GM23248 (cell line): ENCODE data around the gene C17orf113. TPM values are rescaled to one million over a fixed set of nuclear protein-coding genes. Genes with fewer than 3 reads are reported as not detected.

Experiments
- DNase-seq: peaks from one replicate; pipeline ENCODE4 v3.0.0-alpha.2; 2015
- H2AFZ ChIP-seq: fragments of 200-600 bp; sonication (generic); 2 replicates; pipeline ENCODE4 v1.6.1; 2016; ENCODE audit warnings: antibody characterized with exemption
- H3F3A ChIP-seq: fragments of 200-600 bp; sonication (generic); 2 replicates; pipeline ENCODE4 v1.6.1; 2016; ENCODE audit warnings: mild to moderate bottlenecking, antibody characterized with exemption, mixed run types; ENCODE audit not compliant: insufficient read depth
- H3K27ac ChIP-seq: fragments of 200-600 bp; sonication (generic); 2 replicates; pipeline ENCODE4 v1.5.1; 2016; ENCODE audit warnings: mild to moderate bottlenecking
- H3K27me3 ChIP-seq: fragments of 200-600 bp; sonication (generic); replicated peaks from 2 replicates; pipeline ENCODE4 v1.6.1; 2016; ENCODE audit warnings: mild to moderate bottlenecking; ENCODE audit not compliant: insufficient read depth
- H3K36me3 ChIP-seq: fragments of 200-600 bp; sonication (generic); 2 replicates; pipeline ENCODE4 v1.6.1; 2016; ENCODE audit warnings: low read depth, mild to moderate bottlenecking
- H3K4me1 ChIP-seq: fragments of 200-600 bp; sonication (generic); 2 replicates; pipeline ENCODE4 v1.6.1; 2016; ENCODE audit warnings: mild to moderate bottlenecking; ENCODE audit not compliant: insufficient read depth
- H3K4me2 ChIP-seq: fragments of 200-600 bp; sonication (generic); one replicate; pipeline ENCODE4 v1.6.1; 2016; ENCODE audit warnings: mild to moderate bottlenecking; ENCODE audit not compliant: unreplicated experiment
- H3K4me3 ChIP-seq: fragments of 200-600 bp; sonication (generic); 2 replicates; pipeline ENCODE4 v1.5.1; 2016; ENCODE audit warnings: mild to moderate bottlenecking
- H3K79me2 ChIP-seq: fragments of 200-600 bp; sonication (generic); 2 replicates; pipeline ENCODE4 v1.6.1; 2016; ENCODE audit warnings: mild to moderate bottlenecking; ENCODE audit not compliant: insufficient read depth
- H3K9ac ChIP-seq: fragments of 200-600 bp; sonication (generic); 2 replicates; pipeline ENCODE4 v1.6.1; 2016; ENCODE audit warnings: mild to moderate bottlenecking
- H3K9me2 ChIP-seq: fragments of 200-600 bp; sonication (generic); 2 replicates; pipeline ENCODE4 v1.6.1; 2016; ENCODE audit warnings: mixed run types, mild to moderate bottlenecking, moderate library complexity; ENCODE audit not compliant: insufficient read depth
- H3K9me3 ChIP-seq: fragments of 200-600 bp; sonication (generic); one replicate; pipeline ENCODE4 v1.6.1; 2017; ENCODE audit warnings: low read depth
- H4K20me1 ChIP-seq: fragments of 200-600 bp; sonication (generic); 2 replicates; pipeline ENCODE4 v1.6.0; 2016; ENCODE audit not compliant: insufficient read depth
- EZH2 ChIP-seq: fragments of 200-600 bp; sonication (generic); IDR thresholded peaks from 2 replicates; pipeline ENCODE4 v1.6.1; 2018; ENCODE audit warnings: antibody characterized with exemption, mild to moderate bottlenecking; ENCODE audit not compliant: insufficient read depth, poor library complexity, severe bottlenecking
- EZH2phosphoT487 ChIP-seq: fragments of 200-600 bp; sonication (generic); IDR thresholded peaks from 2 replicates; pipeline ENCODE4 v1.6.1; 2018; ENCODE audit warnings: antibody characterized with exemption, moderate library complexity, mild to moderate bottlenecking, low read depth; ENCODE audit not compliant: insufficient read depth
- WGBS, 2 experiments: methylation state at CpG; one replicate each; pipeline ENCODE4 v1.1.6; 2015 to 2017; ENCODE audit warnings: low lambda C conversion rate in 2 of 2, low coverage in 1 of 2; ENCODE audit errors: missing lambda C conversion rate in 2 of 2; 5-methylcytosine and 5-hydroxymethylcytosine counted together
- in situ Hi-C: fragments of 300-500 bp; cut with MboI; formaldehyde crosslinking; loops from 2 replicates; pipeline ENCODE4 v1.15.0; 2020
- polyA plus RNA-seq: library from polyadenylated mRNA; unstranded; fragments of >200 nt; fragmentation: Nextera tagmentation; extraction: Ambion mirVana; gene quantifications from 2 replicates; pipeline ENCODE4 v1.2.1, GENCODE V29; 2016
- total RNA-seq: library from RNA; depleted of rRNA; stranded (reverse); fragments of >200 nt; shearing (Covaris generic); gene quantifications from 2 replicates; pipeline ENCODE4 v1.2.3, GENCODE V29; 2014; rRNA removed

The C17orf113 gene
- total RNA-seq (0.13 TPM in 1 of 2 replicates, not detected in the other), polyA plus RNA-seq (not detected in 2 replicates)

- H3F3A ChIP-seq = no peaks in the 10 kb centered on the region
- no peak within 1 kb of the TSS for H3K27ac ChIP-seq
- H3K9ac ChIP-seq = 0 out of 2 replicates have a peak within 1 kb of the TSS, but pooled peaks have one; percentile 10
- peaks cover 38% of the 10 kb centered on the region for H3K27me3 ChIP-seq
- H3K79me2 ChIP-seq = no peaks in the 10 kb centered on the region
- no peaks in the 10 kb centered on the region for H3K4me1 ChIP-seq
- H4K20me1 ChIP-seq = no peaks in the 10 kb centered on the region
- H3K36me3 ChIP-seq = no peaks in the 10 kb centered on the region
- H3K4me2 ChIP-seq = peak within 1 kb of the TSS; percentile 60
- no peaks in the 10 kb centered on the region for H3K9me2 ChIP-seq
- no peaks in the 10 kb centered on the region for H3K9me3 ChIP-seq
- H2AFZ ChIP-seq = peak within 1 kb of the TSS; percentile 63
- H3K4me3 ChIP-seq = peak within 1 kb of the TSS; percentile 45
- in situ Hi-C loops = no loop called here
- peak; percentile 55 for DNase-seq
- TF ChIP-seq EZH2phosphoT487 (no peak), EZH2 (no peak)
- 3 to 13% methylated on average over 16 to 57 of the region's 65 CpGs for WGBS, 2 experiments
Observed at GRCh38 chr17:42050393-42051012, at the start of gene C17orf113. TSS of gene C17orf113 (minus strand) at chr17:42050601. CDS start at chr17:42043376, 7,225 bp downstream.

GRCh38 chr17:42098730-42099399 lies 48.5 kb upstream of the C17orf113 start:
- H3K27me3 ChIP-seq = peaks cover 13% of the 10 kb centered on the region
- H4K20me1 ChIP-seq = no peaks in the 10 kb centered on the region
- H2AFZ ChIP-seq = no peak overlapping the region
- H3K36me3 ChIP-seq = no peaks in the 10 kb centered on the region
- no peak overlapping the region for H3K4me3 ChIP-seq
- no peaks in the 10 kb centered on the region for H3K9me2 ChIP-seq
- 67 to 76% methylated on average over 11 to 14 of the region's 14 CpGs for WGBS, 2 experiments
- no peak overlapping the region for H3K9ac ChIP-seq
- no peak overlapping the region for H3K27ac ChIP-seq
- no peak overlapping the region for H3K4me2 ChIP-seq
- H3F3A ChIP-seq = no peaks in the 10 kb centered on the region
- no peaks in the 10 kb centered on the region for H3K9me3 ChIP-seq
- H3K4me1 ChIP-seq = no peaks in the 10 kb centered on the region
- DNase-seq = no peak
- in situ Hi-C loops = no loop called here
- H3K79me2 ChIP-seq = no peaks in the 10 kb centered on the region
- TF ChIP-seq EZH2phosphoT487 (no peak), EZH2 (no peak)

GRCh38 chr17:42097691-42098631 lies 47.6 kb upstream of the C17orf113 start, which contains the start of gene ZNF385C:
TSS of gene ZNF385C (minus strand) at chr17:42098473. CDS start at chr17:42063056, 35,417 bp downstream.
- Histone ChIP-seq H3K9me3 (no peaks in the 10 kb centered on the region), H3K4me1 (no peaks in the 10 kb centered on the region), H3K27me3 (peaks cover 13% of the 10 kb centered on the region), H3K9ac (no peak within 1 kb of the TSS), H3K36me3 (no peaks in the 10 kb centered on the region), H3K9me2 (no peaks in the 10 kb centered on the region), H3F3A (no peaks in the 10 kb centered on the region), H2AFZ (no peak within 1 kb of the TSS), H3K27ac (no peak within 1 kb of the TSS), H4K20me1 (no peaks in the 10 kb centered on the region), H3K4me3 (no peak within 1 kb of the TSS), H3K4me2 (no peak within 1 kb of the TSS), H3K79me2 (no peaks in the 10 kb centered on the region)
- WGBS, 2 experiments = 13 to 17% methylated on average over 39 to 52 of the region's 52 CpGs
- no peak for DNase-seq
- in situ Hi-C loops = no loop called here
- TF ChIP-seq EZH2 (no peak), EZH2phosphoT487 (no peak)
